CD4-positive, alpha-beta T cell treated with Interferon alpha-2 for 1 hour (primary cell): ENCODE results near the gene OR4P4.

Experiments used
- DNase-seq, 2 donors: peaks; one replicate each; pipeline ENCODE4 v3.0.0-alpha.2; 2020 to 2022

Gene OR4P4

GRCh38 chr11:55634813-55635212, at the start of gene OR4P4:
TSS of gene OR4P4 (plus strand) at chr11:55635113.
- DNase-seq: no peak

GRCh38 chr11:55607545-55607944, 27.4 kb upstream of the OR4P4 start, which contains the start of gene OR4C11:
TSS of gene OR4C11 (minus strand) at chr11:55607645. CDS start at chr11:55604373, 3,272 bp downstream.
- DNase-seq: no peak

GRCh38 chr11:55624531-55624930, 10.4 kb upstream of the OR4P4 start:
- no peak for DNase-seq

- no peak for DNase-seq
These were observed 13.1 kb downstream of the OR4P4 start, which contains the start of gene OR4S2 for GRCh38 chr11:55648027-55648426. TSS of gene OR4S2 (plus strand) at chr11:55648327. CDS start at chr11:55650904, 2,577 bp downstream.

- DNase-seq: no peak
These were observed 17.6 kb downstream of the OR4P4 start for GRCh38 chr11:55652560-55652959.

GRCh38 chr11:55655096-55655495, 20.2 kb downstream of the OR4P4 start:
- DNase-seq: no peak

- no peak for DNase-seq
These were observed 23.2 kb downstream of the OR4P4 start for GRCh38 chr11:55658031-55658573.

GRCh38 chr11:55658608-55659007, 23.7 kb downstream of the OR4P4 start:
- DNase-seq: no peak

GRCh38 chr11:55661901-55662300, 27.0 kb downstream of the OR4P4 start, which contains the start of gene OR4C6:
TSS of gene OR4C6 (plus strand) at chr11:55662201. CDS start at chr11:55665167, 2,966 bp downstream.
- no peak for DNase-seq

- DNase-seq: no peak
These were observed 34.5 kb downstream of the OR4P4 start for GRCh38 chr11:55669376-55669775.

GRCh38 chr11:55673860-55674259, 38.9 kb downstream of the OR4P4 start:
- DNase-seq: no peak
